A172 (cell line): Measurements from ENCODE around the gene OGFR. TPM values are rescaled to one million over a fixed set of nuclear protein-coding genes. Genes with fewer than 3 reads are reported as not detected.

Experiments
- DNase-seq: peaks from one replicate; pipeline ENCODE4 v3.0.0-alpha.2; 2015; ENCODE audit warnings: low spot score
- total RNA-seq: library from RNA; depleted of rRNA; stranded (reverse); fragments of >200 nt; shearing (Covaris generic); gene quantifications from 2 replicates; pipeline ENCODE4 v1.2.3, GENCODE V29; 2014

OGFR gene
- total RNA-seq, 1 experiment from 2014 or later, result 66.0 TPM

GRCh38 chr20:62814709-62815065 is 10.1 kb downstream of the OGFR start:
- DNase-seq, result no peak

- DNase-seq, result peak; percentile 62
These were observed 10.7 kb downstream of the OGFR start for GRCh38 chr20:62815066-62815991.

- no peak for DNase-seq
These were observed 11.6 kb downstream of the OGFR start for GRCh38 chr20:62816031-62816883.

GRCh38 chr20:62816884-62817873 is 12.5 kb downstream of the OGFR start, which contains the start of gene COL9A3:
COL9A3 (plus strand) TSS chr20:62817050; CDS start chr20:62817065, 15 bp downstream.
- no peak for DNase-seq

- no peak for DNase-seq
These were observed 13.4 kb downstream of the OGFR start for GRCh38 chr20:62817975-62818591.

- DNase-seq, result peak; percentile 44
These were observed 14.2 kb downstream of the OGFR start for GRCh38 chr20:62818592-62819493.

- DNase-seq, result peak; percentile 70
These were observed 15.0 kb downstream of the OGFR start for GRCh38 chr20:62819494-62820174.

GRCh38 chr20:62820208-62820961 is 15.8 kb downstream of the OGFR start:
- DNase-seq, result no peak

GRCh38 chr20:62820962-62821725 is 16.5 kb downstream of the OGFR start:
- DNase-seq, result no peak

- DNase-seq, result no peak
These were observed 17.1 kb downstream of the OGFR start for GRCh38 chr20:62821726-62822210.

GRCh38 chr20:62822239-62822787 is 17.7 kb downstream of the OGFR start:
- no peak for DNase-seq

GRCh38 chr20:62822788-62823651 is 18.4 kb downstream of the OGFR start:
- peak; percentile 64 for DNase-seq

GRCh38 chr20:62823688-62824475 is 19.2 kb downstream of the OGFR start:
- DNase-seq, result no peak

- peak; percentile 46 for DNase-seq
These were observed 20.1 kb downstream of the OGFR start for GRCh38 chr20:62824476-62825332.
